WERI-Rb-1 (cell line): Measurements from ENCODE around the gene HOXA6.

ENCODE experiments used
- DNase-seq: peaks from one replicate; pipeline ENCODE4 v3.0.0-alpha.2; 2020
- H3K27ac ChIP-seq: fragments of 250-450 bp; sonication (Bioruptor Pico); 2 replicates; pipeline ENCODE4 v1.5.1; 2020; ENCODE audit warnings: mild to moderate bottlenecking, moderate library complexity
- H3K27me3 ChIP-seq: fragments of 250-450 bp; sonication (Bioruptor Pico); 2 replicates; pipeline ENCODE4 v1.5.1; 2021; ENCODE audit warnings: mild to moderate bottlenecking, low read depth, moderate library complexity; ENCODE audit not compliant: insufficient read depth, severe bottlenecking
- H3K36me3 ChIP-seq: fragments of 250-450 bp; sonication (Bioruptor Pico); 2 replicates; pipeline ENCODE4 v1.5.1; 2020; ENCODE audit warnings: mild to moderate bottlenecking, moderate library complexity
- H3K4me3 ChIP-seq: 2 replicates; pipeline ENCODE4 v1.5.1; 2011; ENCODE audit warnings: low read depth, mild to moderate bottlenecking, control low read depth, low read length
- H3K9me3 ChIP-seq: fragments of 250-450 bp; sonication (Bioruptor Pico); 2 replicates; pipeline ENCODE4 v1.5.1; 2021; ENCODE audit warnings: mild to moderate bottlenecking, moderate library complexity; ENCODE audit not compliant: severe bottlenecking
- CTCF ChIP-seq: IDR thresholded peaks from 2 replicates; pipeline ENCODE4 v1.5.1; 2011; ENCODE audit warnings: low read depth, mild to moderate bottlenecking, control low read depth, inconsistent platforms, low read length

HOXA6 gene

DNA sequence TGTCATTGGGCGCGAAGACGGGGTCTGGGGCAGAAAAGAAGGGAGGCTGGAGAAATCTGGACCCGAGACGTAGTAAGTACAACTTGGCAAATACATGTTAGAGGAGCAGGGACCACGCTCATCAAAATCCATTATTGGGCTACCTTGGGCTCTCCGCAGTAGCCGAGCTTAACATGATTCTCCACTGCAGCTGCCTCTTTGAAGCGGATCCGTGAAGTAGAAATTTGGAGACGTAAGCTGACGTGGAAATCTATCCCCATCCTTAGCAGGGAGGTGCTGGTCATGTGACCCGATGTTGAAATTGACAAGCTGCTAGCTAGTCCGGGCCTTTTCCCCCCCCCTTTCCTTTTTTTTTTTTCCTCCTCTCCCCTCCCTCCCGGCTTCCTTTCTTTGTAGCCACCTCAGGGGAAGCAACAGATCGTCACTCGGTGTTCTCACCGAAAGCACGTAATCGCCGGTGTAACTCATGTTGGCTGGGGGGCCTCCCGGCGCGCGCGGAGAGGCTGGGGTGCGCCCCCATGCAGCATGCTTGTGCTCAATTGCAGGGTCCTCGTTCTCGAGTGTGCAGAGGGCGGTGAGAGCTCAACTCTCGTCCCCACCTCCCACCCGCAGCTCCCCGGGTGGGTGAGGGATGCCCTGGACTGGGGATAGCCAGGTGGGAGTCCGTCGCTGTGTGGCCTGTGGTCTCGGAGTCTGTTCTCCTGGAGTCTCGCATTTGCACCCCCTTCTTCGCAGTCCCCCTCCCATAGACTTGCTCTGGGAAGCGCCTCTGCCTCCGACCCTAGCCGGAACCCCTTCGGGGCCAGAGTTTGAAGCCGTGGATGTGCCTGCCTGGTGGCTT, 37.7 kb upstream of the HOXA6 start, which contains the start of gene HOXA11:
TSS of gene HOXA11 (minus strand) at position 220 of the 841 bp plus-strand sequence. CDS start at position 132, 88 bp downstream.
- H3K4me3 ChIP-seq, result peak within 1 kb of the TSS; percentile 45
- TF ChIP-seq CTCF, result no peak
- peaks cover 97% of the 10 kb centered on the region for H3K27me3 ChIP-seq
- no peak within 1 kb of the TSS for H3K27ac ChIP-seq
- no peaks in the 10 kb centered on the region for H3K9me3 ChIP-seq
- peak; percentile 4 for DNase-seq
- no peaks in the 10 kb centered on the region for H3K36me3 ChIP-seq

DNA sequence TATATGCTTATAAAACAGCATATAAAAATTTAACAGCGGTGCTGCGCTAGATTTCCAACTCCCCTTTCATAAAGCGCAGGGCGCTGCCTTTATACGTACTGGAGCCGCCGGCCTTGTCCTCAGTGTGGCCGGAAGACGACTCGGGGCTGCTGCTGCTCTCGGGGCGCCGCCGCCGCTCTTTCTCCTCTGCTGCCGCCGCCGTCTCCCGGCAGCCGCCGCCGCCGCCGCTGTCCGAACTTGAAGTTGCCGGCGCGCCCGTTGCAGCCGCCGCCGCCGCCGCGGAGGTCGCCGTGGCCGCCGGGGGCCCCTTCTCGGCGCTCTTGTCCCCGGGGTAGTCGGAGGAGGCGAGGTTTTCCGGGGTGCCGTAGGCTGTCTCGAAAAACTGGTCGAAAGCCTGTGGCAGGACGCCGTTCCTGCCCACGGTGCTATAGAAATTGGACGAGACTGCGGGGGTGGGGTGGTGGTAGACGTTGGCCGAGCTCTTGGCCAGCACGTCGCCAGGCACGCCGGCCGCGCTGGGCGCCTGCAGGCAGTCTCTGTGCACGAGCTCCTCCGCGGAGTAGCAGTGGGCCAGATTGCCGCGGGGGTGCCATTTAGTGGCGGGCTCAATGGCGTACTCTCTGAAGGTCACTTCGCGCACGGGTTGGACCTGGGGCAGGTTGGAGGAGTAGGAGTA, 36.9 kb upstream of the HOXA6 start:
- H3K4me3 ChIP-seq, result peak overlapping the region; percentile 45
- H3K9me3 ChIP-seq, result no peaks in the 10 kb centered on the region
- peak; percentile 26 for DNase-seq
- no peaks in the 10 kb centered on the region for H3K36me3 ChIP-seq
- no peak overlapping the region for H3K27ac ChIP-seq
- TF ChIP-seq CTCF, result no peak
- H3K27me3 ChIP-seq, result peaks cover 97% of the 10 kb centered on the region

DNA sequence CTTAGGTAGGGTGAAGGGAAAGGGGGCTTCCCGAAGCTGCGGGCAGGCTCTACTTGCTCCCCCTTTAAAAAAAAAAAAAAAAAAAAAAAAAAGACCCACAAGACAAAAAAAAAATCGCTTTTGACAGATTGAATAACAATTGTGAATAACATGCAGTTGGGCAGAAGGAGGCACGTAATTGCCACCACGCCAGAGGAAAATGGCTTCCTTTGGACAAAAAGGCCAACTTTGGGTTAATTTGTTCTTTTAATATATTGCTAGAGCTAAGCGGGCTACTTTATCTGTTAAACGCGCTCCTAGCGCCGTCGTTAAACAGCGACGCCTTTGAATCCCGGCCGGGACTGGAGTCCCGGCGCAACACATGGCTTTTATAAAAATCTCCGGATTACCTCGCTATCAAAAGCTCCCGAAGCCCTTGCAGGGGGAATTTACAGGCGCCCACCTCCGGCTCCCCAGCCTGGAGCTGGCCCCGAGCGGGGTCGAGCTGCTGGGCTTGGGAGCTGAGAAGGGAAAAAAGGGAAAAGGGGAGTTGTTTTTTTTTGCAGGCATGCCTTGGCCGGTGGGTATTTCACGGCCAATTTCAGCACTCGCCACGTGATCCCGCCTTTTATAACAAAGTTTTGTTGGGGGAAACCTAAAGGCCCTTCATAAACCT, 36.2 kb upstream of the HOXA6 start:
- H3K9me3 ChIP-seq, result no peaks in the 10 kb centered on the region
- peaks cover 93% of the 10 kb centered on the region for H3K27me3 ChIP-seq
- H3K36me3 ChIP-seq, result no peaks in the 10 kb centered on the region
- H3K27ac ChIP-seq, result no peak overlapping the region
- peak overlapping the region; percentile 45 for H3K4me3 ChIP-seq
- TF ChIP-seq CTCF, result no peak
- DNase-seq, result peak; percentile 26

GRCh38 chr7:27182861-27183681, 35.5 kb upstream of the HOXA6 start:
- H3K36me3 ChIP-seq, result no peaks in the 10 kb centered on the region
- no peak for TF ChIP-seq CTCF
- peaks cover 85% of the 10 kb centered on the region for H3K27me3 ChIP-seq
- H3K9me3 ChIP-seq, result no peaks in the 10 kb centered on the region
- peak overlapping the region; percentile 45 for H3K4me3 ChIP-seq
- peak; percentile 38 for DNase-seq
- no peak overlapping the region for H3K27ac ChIP-seq

DNA sequence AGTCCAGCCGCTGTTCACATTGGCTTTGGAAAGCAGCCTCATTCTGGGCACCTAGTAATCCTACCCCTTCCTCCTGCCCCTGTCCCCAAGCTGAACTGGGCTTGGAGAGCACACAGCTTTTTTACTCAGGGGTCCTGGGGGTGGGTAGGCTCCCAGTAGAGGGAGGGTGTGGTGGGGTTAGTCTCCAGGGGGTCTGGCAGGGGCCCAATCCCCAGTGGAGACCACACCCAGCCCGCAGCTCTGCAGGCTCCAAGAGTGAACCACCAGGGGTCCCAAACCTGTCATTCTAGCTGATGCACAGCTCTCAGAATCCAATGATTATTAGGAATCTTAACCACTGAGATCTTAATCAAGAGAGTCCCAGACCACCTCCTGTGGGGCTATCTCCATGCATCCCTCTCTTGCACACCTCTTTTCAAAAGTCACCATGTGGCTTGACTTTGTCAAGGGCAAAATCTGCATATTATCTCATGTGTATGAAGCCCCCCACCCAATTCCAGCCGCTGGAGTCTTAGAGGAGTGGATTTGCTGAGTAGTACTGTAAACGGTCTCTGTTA, 34.8 kb upstream of the HOXA6 start:
- Histone ChIP-seq H3K27me3 (peaks cover 81% of the 10 kb centered on the region), H3K9me3 (no peaks in the 10 kb centered on the region), H3K36me3 (no peaks in the 10 kb centered on the region), H3K27ac (no peak overlapping the region), H3K4me3 (no peak overlapping the region)
- TF ChIP-seq CTCF, result no peak
- DNase-seq, result peak; percentile 6
